ENCODE measurements around the gene TNXB. TPM values are rescaled to one million over a fixed set of nuclear protein-coding genes. Genes with fewer than 3 reads are reported as not detected.
"Not testable (repeated sequence)": the region's sequence is repeated elsewhere in the genome, so short reads cannot be mapped to it uniquely, and the experiment has no call there.

TNXB gene
- total RNA-seq, 3 donors from 2014 or later, result 20.1 to 87.0 (median 36.9) TPM

- intact Hi-C loops (cut with DNase I, micrococcal nuclease); DNase-seq; H3K4me3 ChIP-seq; H3K9me3 ChIP-seq; H3K36me3 ChIP-seq (ENCODE audit: low read depth); H3K4me1 ChIP-seq (ENCODE audit: low read depth): not testable (repeated sequence)
- ATAC-seq, result peak; percentile 26
These were observed 71.3 kb downstream of the TNXB start, which contains the start of gene CYP21A2 for GRCh38 chr6:32037598-32038524. Gene CYP21A2, plus strand, starts transcription at chr6:32038415. Its CDS starts 8 bp downstream, at chr6:32038423.

- intact Hi-C loops (cut with DNase I, micrococcal nuclease); ATAC-seq; H3K9me3 ChIP-seq; H3K36me3 ChIP-seq (ENCODE audit: low read depth); H3K4me1 ChIP-seq (ENCODE audit: low read depth); DNase-seq; H3K4me3 ChIP-seq: not testable (repeated sequence)
These were observed 72.0 kb downstream of the TNXB start for GRCh38 chr6:32037136-32037535.

DNA sequence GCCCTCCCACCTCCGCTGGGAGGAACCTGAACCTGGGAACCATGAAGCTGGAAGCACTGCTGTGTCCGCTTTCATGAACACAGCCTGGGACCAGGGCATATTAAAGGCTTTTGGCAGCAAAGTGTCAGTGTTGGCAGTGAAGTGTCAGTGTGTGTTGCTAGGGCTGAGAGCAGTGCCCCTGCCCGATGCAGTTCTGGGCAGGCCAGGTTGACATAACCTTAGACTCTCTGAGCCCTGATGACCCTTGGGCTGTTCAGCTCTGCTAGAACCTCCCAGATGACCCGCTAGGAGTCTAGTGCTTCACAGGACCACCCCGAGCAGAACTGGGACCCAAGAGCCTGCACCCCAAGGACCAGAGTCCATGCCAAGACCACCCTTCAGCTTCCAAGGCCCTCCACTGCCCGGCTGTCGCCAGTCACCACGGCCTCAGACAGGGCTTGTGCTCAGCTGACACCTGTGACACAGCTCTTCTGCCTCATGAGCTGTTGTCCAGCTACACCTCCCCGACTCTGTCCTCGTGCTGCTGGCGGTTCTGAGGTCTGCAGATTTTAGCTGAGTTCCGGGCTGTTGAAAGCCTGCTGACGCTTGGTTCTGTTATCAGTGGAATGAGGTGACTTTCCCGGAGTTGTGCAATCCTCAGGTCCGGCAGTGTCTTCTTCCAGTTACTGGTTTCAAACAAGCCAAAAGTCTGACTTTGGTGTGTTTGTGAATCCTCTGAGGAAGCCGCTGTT is 73.7 kb downstream of the TNXB start:
- ATAC-seq; H3K4me3 ChIP-seq; DNase-seq; intact Hi-C loops (cut with DNase I, micrococcal nuclease); H3K36me3 ChIP-seq (ENCODE audit: low read depth); H3K9me3 ChIP-seq; H3K4me1 ChIP-seq (ENCODE audit: low read depth): not testable (repeated sequence)

GRCh38 chr6:32029553-32029952 is 79.6 kb downstream of the TNXB start:
- ATAC-seq; H3K4me3 ChIP-seq; H3K36me3 ChIP-seq (ENCODE audit: low read depth); H3K4me1 ChIP-seq (ENCODE audit: low read depth); intact Hi-C loops (cut with DNase I, micrococcal nuclease); H3K9me3 ChIP-seq: not testable (repeated sequence)
- DNase-seq, result peak in 1 of 3 donors; percentile 31

- H3K4me1 ChIP-seq (ENCODE audit: low read depth); H3K4me3 ChIP-seq; H3K36me3 ChIP-seq (ENCODE audit: low read depth); ATAC-seq; H3K9me3 ChIP-seq; intact Hi-C loops (cut with DNase I, micrococcal nuclease); DNase-seq: not testable (repeated sequence)
These were observed 80.5 kb downstream of the TNXB start for GRCh38 chr6:32028631-32029030.

- H3K36me3 ChIP-seq (ENCODE audit: low read depth); H3K4me1 ChIP-seq (ENCODE audit: low read depth); ATAC-seq; H3K9me3 ChIP-seq; intact Hi-C loops (cut with DNase I, micrococcal nuclease); DNase-seq; H3K4me3 ChIP-seq: not testable (repeated sequence)
These were observed 87.0 kb downstream of the TNXB start for GRCh38 chr6:32022100-32022499.

GRCh38 chr6:32014547-32014946 is 94.6 kb downstream of the TNXB start, which contains the start of gene C4B:
Gene C4B, plus strand, starts transcription at chr6:32014795. Its CDS starts 51 bp downstream, at chr6:32014846.
- H3K4me1 ChIP-seq (ENCODE audit: low read depth); H3K9me3 ChIP-seq; intact Hi-C loops (cut with DNase I, micrococcal nuclease); H3K4me3 ChIP-seq; H3K36me3 ChIP-seq (ENCODE audit: low read depth); DNase-seq: not testable (repeated sequence)
- ATAC-seq, result peak; percentile 40

DNA sequence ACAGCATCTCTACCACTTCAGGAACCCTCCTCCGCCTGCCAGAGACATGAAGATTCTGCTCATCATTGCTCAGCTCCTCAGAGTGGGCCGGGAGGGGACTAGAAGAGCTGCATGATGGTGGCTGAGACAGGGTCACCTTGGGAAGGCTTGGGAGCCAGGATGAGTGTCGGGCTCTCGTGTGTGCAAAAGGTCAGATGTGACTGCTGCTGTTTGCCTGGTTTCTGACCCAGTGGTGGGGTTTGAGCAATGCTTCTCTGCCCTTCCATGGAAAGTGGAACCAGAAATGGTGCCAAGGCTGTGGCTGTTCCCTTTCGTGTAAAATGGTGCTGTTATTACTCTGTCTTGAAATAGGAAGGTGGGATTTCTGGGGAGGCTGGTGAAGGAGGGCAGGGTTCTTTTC is 95.4 kb downstream of the TNXB start:
- H3K9me3 ChIP-seq; DNase-seq; H3K4me3 ChIP-seq; H3K4me1 ChIP-seq (ENCODE audit: low read depth); ATAC-seq; H3K36me3 ChIP-seq (ENCODE audit: low read depth); intact Hi-C loops (cut with DNase I, micrococcal nuclease): not testable (repeated sequence)

DNA sequence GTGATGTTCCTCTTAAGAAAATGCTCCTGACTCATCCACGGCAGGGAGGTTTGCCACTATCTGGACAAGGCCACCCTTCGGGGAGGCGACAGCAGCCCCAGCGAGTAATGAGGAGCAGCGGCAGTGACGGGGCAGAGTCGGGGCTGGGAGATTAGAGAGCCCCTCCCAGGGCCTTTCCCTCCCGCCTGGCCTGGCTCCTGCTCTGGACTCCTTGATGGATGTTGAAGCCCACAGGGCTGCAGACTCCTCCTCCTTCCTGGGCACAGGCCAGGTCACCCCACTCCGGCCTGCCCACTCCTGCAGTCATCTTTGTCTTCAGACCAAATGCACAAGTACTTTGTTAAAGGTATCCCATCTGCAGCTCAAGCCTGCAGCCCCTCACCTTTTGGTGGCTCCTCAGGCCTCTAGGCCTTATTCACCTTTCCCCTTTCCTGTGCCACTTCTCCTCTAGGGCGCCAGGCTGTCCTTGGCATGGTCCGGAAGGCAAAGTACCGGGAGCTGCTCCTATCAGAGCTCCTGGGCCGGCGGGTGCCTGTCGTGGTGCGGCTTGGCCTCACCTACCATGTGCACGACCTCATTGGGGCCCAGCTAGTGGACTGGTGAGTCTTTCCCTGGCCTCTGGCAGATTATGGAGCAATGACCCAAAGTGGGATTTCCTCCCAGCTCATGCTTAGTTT is 96.1 kb downstream of the TNXB start:
- H3K4me1 ChIP-seq (ENCODE audit: low read depth); H3K9me3 ChIP-seq; intact Hi-C loops (cut with DNase I, micrococcal nuclease); H3K36me3 ChIP-seq (ENCODE audit: low read depth); H3K4me3 ChIP-seq; ATAC-seq: not testable (repeated sequence)
- peak in 1 of 3 donors; percentile 37 for DNase-seq

- H3K4me1 ChIP-seq (ENCODE audit: low read depth); H3K4me3 ChIP-seq; H3K9me3 ChIP-seq; H3K36me3 ChIP-seq (ENCODE audit: low read depth); intact Hi-C loops (cut with DNase I, micrococcal nuclease); ATAC-seq: not testable (repeated sequence)
- peak in 1 of 3 donors; percentile 25 for DNase-seq
These were observed 98.1 kb downstream of the TNXB start for GRCh38 chr6:32010856-32011530.

- H3K9me3 ChIP-seq; ATAC-seq; H3K36me3 ChIP-seq (ENCODE audit: low read depth); intact Hi-C loops (cut with DNase I, micrococcal nuclease); H3K4me3 ChIP-seq; H3K4me1 ChIP-seq (ENCODE audit: low read depth): not testable (repeated sequence)
- DNase-seq, result peak in 1 of 3 donors; percentile 4
These were observed 99.6 kb downstream of the TNXB start for GRCh38 chr6:32009537-32009936.

GRCh38 chr6:32008616-32009015 is 100.5 kb downstream of the TNXB start:
- H3K4me1 ChIP-seq (ENCODE audit: low read depth); H3K36me3 ChIP-seq (ENCODE audit: low read depth); intact Hi-C loops (cut with DNase I, micrococcal nuclease); DNase-seq; H3K9me3 ChIP-seq; H3K4me3 ChIP-seq; ATAC-seq: not testable (repeated sequence)

DNA sequence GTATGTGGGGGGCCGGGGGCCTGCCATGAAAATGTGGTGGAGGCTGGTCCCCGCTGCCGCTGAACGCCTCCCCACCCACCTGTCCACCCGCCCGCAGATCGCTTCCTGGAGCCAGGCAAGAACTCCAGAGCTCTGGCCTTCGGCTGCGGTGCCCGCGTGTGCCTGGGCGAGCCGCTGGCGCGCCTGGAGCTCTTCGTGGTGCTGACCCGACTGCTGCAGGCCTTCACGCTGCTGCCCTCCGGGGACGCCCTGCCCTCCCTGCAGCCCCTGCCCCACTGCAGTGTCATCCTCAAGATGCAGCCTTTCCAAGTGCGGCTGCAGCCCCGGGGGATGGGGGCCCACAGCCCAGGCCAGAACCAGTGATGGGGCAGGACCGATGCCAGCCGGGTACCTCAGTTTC is 101.1 kb downstream of the TNXB start:
- H3K9me3 ChIP-seq; intact Hi-C loops (cut with DNase I, micrococcal nuclease); ATAC-seq; DNase-seq; H3K4me3 ChIP-seq; H3K36me3 ChIP-seq (ENCODE audit: low read depth); H3K4me1 ChIP-seq (ENCODE audit: low read depth): not testable (repeated sequence)
